Globus pallidus (tissue), 1 donor: ENCODE results near the gene RPL13.
"Not testable (repeated sequence)": the region's sequence is repeated elsewhere in the genome, so short reads cannot be mapped to it uniquely, and the experiment has no call there.

Experiments
- DNase-seq: peaks from one replicate; pipeline ENCODE4 v3.0.0-alpha.2; 2015; ENCODE audit warnings: low spot score

The RPL13 gene

DNA sequence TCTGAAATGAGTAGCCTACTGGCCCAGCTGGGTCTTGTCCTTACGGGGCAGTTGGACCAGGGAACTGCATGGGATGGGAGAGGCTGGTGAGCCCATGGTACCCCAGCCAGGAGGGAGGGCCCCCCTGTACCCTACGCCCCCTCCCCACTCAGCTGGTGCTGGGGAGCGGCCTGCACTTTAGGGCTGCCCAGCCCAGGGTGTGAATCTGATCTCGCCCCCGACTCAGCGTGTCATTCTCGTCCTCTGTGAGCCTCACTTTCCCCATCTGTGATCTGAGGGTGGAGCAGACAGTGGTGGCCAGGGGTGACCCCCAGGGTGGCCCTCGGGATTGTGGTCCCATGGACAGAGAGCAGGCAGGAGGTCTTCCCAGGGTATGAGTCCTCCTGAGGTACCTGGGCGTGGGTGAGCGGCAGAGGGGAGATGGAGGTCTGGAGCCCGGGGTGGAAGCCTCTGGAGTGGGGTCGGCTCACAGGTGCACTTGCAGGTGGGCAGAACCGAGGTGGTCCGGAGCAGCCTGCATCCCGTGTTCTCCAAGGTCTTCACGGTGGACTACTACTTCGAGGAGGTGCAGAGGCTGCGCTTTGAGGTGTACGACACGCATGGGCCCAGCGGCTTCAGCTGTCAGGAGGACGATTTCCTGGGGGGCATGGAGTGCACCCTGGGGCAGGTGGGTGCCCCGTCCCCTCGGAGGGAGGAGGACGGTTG lies 16.7 kb downstream of the RPL13 start:
- no peak for DNase-seq

DNA sequence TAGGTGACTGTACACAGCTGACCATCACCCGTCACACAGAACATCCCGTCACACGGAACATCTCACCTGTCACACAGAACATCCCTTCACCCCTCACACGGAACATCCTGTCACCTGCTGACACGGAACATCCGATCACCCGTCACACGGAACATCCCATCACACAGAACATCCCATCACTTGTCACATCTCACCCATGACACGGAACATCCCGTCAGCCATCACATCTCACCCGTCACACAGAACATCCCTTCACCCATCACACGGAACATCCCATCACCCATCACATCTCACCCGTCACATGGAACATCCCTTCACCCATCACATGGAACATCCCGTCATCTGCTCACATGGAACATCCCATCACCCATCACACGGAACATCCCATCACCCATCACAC lies 18.9 kb downstream of the RPL13 start:
- DNase-seq, result no peak

DNA sequence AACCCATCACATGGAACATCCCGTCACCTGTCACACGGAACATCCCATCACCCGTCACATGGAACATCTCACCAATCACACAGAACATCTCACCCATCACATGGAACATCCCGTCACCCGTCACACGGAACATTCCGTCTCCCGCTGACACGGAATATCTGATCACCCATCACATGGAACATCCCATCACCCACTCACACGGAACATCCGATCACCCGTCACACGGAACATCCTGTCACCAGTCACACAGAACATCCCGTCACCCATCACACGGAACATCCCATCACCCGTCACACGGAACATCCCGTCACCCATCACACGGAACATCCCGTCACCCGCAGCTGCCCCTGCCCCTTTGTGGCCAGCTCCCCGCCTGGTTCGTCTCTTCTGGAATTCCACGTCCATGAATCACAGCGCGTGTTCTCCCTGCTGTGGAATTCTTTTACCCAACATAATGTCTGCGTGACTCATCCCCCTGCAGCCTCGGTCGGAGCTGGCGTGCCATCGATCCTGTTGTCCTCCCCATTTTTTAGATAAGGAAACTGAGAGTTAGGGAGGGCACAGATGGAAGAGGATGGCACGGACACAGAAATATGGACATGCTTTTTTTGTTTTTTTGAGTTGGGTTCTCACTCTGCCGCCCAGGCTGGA lies 20.7 kb downstream of the RPL13 start:
- no peak for DNase-seq

DNA sequence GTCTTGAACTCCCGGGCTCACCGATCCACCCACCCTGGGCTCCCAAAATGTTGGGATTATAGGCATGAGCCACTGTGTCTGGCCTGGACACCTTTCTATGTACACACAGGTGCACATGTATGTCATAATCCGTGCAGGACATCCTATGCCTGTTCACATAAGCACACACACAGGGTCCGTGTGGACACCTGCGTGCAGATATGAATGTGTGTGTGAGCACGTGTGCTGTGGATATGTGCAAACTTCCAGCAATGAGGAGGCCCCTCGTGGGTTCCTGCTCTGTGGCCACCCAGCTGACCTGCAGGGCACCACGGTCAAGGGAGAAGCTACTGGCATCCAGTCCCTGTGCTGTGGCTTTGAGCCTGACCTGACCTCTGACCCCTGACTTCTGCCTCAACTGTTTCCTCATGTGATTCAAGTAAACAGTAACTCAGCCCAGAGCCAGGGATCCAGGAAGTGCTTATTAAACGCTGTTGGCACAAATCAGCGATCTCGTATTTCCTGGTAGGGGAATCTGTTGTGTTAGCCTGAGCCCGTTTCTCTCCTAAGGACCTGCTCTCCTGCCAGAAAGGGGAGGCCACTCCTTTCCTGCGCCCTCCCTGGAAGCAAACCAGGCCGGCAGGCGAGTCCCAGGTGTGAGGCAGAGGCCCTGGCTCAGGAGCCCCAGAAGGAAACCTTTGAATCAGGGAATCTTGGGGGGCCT lies 21.5 kb downstream of the RPL13 start:
- DNase-seq, result no peak

DNA sequence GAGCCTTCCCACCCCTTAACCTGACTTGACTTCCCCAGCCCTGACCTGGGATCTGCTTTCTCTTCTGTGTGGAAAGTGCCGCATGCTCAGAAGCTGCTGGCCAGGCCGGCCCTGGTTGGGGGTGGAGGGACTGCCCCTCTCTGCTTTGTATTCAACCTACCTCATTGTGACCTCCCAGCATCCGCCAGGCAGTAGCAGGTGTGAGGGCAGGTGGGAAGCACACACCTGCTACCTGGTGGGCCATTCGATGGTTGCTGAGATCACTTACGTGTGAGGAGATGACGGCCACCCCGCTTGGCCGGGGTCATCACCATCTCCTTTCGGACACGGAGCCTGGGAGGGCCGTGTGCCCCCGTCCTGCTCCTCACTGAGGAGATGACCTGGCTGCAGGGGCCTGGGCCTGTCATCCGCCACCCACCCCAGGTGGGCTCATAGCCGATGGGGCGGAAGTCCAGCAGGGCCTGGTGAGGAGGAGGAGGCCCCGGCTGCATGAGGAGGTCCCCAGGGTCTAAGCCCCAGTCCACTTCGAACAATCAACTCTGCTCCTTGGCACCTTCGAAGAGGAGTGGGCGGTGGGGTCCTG lies 22.2 kb downstream of the RPL13 start:
- no peak for DNase-seq

DNA sequence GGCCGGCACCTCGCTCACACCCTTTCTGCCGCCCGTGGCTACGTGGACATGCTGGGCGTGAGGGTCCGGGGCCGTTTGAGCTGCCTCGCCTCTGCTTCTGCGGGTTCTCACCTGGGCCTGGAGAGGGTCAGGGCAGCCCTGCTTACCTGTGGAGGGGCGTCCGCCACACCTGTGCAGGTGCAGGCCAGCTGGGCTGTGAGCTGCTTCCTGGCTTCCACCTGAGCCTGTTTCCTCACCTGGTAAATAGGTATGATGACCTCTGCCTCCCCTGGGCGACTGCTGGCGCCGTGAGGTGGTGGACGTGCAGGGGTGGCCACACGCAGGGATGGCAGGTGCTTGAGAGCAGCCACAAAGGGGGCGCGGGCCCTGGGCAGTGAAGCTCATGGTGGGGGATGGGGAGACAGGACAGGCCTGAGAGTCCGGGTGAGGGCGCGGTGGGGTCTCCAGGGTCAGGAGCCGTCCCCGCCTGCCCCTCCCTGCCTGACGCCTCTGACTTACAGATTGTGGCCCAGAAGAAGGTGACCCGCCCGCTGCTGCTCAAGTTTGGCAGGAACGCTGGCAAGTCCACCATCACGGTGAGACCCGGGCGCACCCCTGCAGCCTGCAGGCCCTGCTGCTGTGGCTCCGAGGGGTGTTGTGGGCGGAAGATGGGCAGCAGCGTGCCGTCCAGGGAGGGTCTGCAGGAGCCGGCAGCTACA lies 22.9 kb downstream of the RPL13 start:
- no peak for DNase-seq

DNA sequence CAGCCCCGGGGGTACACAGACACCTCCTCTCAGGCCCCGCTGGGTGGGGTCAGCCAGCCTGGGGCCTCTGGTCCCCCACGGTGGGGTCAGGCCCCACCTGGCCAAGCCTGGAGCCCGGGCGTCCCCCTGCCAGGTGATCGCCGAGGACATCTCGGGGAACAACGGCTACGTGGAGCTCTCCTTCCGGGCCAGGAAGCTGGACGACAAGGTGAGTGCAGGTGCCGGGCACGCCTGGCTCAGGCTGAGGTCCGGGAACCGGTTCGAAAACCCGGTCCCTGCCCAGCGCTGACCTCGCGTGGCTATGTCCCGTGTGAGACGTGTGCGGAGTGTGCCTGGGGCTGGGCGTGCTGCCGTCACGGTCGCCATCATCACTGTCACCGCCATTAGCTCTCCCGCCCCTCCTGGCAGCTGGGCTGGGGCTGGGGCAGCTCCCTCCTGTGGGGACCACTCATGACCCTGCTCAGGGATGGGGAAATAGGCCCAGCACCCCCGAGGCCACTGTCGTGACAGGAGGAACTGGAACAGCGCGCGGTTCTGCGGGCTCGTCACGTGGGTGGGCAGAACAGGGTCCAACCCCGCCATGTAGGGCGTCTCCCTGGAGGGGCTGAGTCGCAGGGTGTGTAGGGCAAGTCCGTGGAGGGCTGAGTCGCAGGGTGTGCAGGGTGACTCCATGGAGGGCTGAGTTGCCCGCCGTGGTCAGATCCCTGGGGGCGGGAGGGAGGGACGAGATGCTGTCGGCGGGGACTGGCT lies 23.6 kb downstream of the RPL13 start:
- no peak for DNase-seq

DNA sequence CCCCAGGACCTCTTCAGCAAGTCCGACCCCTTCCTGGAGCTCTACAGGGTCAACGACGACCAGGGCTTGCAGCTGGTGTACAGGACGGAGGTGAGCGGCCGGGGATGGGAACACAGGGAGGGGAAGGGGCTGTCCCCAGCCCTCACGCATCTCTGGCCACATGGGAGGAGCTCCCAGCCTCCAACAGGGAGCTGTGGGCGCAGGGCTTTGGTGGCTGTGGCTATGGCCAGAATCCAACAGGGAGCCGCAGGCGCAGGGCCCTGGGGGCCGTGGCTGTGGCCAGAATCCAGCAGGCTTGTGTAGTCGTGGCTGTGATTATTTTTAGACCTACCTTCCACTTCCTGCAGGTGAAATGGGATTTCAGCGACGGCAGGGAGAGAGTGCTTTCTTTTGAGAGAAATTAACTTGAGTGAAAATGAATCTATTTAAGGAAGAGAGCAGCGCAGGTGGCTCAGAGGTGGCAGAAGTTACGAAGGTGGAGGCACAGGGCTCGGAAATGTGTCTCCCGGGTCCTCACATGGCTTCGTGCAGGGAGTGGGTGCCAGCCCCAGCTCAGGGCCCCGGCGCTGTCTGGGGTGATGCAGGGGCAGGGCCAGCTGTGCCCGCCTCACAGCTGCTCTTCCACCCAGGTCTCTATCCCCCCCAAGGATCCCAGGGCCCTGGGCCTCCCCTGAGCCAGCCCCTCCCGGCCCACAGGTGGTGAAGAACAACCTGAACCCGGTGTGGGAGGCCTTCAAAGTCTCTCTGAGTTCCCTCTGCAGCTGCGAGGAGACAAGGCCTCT lies 24.5 kb downstream of the RPL13 start:
- no peak for DNase-seq

DNA sequence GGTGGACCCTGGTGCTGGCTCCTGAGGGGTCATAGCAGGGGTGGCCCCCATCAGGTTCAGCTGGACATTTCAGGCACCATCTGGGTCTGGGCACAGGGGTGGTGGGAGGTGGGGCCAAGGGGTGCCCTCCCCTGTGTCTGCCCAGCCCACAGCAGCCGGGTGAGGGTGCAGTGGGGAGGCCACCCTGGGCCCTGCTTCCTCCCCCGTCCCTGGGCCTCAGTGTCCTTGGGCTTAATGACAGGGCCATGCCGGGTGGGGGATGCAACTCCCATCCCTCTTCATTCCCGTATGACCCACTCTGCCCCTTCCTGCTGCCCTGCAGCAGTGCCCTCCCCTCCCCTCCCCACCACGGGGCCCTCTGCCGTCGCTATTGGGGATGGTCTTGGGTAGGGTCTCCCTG lies 25.7 kb downstream of the RPL13 start:
- DNase-seq, result no peak

DNA sequence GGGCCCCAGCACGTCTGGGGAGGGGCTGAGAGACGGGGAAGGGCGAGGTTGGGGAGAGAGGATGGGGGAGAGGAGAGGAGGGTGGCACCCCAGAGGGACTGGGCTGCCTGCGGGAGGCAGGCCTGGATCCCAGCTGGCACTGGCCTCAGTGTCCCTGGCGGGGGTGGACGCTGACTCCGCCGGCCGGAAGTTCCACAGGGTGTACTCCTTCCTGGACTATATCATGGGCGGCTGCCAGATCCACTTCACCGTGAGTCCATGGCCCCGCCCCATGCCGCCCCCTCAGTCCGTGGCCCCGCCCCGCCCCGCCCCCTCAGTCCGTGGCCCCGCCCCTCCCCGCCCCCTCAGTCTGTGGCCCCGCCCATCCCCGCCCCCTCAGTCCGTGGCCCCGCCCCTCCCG lies 26.4 kb downstream of the RPL13 start:
- DNase-seq, result no peak

DNA sequence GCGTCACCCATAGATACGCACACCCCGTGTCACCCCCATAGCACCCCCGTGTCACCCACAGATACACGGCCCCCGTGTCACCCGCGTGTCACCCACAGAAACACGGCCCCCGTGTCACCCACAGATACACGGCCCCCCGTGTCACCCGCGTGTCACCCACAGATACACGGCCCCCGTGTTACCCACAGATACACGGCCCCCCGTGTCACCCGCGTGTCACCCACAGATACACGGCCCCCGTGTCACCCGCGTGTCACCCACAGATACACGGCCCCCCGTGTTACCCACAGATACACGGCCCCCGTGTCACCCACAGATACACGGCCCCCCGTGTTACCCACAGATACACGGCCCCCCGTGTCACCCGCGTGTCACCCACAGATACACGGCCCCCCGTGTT lies 27.2 kb downstream of the RPL13 start:
- DNase-seq, result not testable (repeated sequence)

DNA sequence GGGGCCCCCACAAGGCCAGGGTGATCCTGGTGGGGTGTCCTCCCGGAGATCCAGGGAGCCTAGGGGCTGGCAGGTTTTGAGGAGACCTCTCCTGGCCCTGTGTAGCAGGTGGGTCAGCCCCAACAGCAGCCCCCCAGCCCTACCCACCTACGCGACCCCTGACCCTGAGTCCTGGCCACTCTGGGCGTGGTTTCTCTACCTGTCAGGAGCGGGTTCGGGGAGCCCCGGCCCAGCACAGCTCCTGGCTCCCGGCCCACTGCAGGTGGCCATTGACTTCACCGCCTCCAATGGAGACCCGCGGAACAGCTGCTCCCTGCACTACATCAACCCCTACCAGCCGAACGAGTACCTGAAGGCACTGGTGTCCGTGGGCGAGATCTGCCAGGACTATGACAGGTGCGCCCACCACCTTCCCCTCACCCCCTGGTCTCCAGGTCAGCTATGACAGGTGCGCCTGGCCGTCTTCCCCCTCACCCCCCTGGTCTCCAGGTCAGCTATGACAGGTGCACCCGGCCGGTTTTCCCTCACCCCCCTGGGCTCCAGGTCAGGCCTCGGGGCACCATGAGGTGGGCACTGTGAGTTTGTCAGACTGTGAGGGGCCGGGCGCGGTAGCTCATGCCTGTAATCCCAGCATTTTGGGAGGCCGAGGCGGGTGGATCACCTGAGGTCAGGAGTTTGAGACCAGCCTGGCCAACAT lies 28.1 kb downstream of the RPL13 start:
- DNase-seq, result no peak

DNA sequence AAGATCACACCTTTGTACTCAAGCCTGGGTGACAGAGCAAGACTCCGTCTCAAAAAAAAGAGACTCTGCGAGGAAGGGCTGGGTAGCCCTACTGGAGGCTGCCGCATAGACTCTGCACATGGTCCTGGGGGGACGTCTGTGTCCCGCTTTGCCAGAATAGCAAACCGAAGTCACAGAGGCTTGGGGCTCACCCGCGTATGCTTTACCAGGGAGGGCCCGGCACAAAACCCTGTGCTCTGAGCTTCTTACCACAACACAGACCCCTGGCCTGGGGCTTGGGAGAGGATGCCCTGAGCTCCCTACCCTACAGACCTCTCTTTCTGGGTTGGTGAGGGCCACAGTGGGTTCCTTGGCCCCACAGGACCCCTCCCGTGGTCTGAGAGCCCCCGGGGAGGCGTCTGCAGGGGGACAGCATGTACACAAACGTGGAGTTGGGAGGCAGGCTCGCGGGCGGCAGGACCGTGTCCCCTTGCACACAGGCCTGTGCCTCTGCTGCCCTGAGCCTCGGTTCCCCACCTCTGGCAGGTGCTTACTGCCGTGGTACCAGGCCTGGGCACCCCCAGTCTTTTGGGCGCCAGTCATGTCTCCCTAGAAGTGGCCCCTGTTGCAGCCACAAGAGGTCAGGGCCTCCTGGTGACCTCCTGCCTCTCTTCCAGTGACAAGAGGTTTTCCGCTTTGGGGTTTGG lies 28.9 kb downstream of the RPL13 start:
- DNase-seq, result no peak

DNA sequence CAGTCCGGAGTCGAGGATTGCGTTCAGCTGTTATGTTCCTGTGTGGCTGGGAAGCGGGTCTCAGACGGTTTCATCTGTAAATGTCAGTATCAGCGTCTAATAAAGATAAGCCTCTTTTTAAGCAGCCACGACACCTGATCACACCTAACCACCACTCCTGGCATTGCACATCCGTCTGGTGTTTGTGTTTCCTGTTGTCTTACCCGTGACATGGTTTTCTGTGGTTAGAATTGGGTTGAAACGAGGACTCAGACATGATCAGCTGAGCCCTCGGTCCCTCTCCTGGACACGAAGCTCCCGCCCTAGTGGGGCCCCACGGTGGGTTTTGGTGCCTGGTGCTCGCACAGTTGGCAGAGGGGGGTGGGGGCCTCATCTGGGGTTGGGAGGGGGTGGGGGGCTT lies 33.4 kb downstream of the RPL13 start:
- DNase-seq, result no peak

DNA sequence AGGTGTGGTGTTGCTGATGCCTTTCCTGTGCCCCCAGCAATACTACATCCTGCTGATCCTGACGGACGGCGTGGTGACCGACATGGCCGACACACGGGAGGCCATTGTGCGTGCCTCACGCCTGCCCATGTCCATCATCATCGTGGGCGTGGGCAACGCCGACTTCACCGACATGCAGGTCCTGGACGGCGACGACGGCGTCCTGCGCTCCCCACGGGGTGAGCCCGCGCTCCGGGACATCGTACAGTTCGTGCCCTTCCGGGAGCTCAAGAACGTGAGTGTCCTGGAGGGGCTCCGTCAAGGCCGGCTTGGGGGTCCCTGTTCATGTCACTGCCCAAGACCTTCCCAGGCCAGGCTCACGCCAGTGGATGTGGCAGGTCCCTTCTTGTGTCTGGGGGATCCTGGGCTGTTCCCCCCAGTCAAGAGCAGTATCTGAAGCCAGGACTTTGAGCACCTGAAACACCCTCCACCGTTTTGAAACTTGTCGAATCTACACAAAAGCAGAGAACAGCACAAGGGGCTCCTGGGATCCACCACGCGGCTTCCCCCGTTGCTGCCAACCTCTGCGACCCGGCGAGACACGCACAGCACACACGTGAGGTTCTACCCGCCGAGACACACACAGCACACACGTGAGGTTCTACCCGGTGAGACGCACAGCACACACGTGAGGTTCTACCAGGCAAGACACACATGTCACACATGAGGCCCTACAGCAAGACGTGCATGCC lies 35.0 kb downstream of the RPL13 start:
- no peak for DNase-seq

DNA sequence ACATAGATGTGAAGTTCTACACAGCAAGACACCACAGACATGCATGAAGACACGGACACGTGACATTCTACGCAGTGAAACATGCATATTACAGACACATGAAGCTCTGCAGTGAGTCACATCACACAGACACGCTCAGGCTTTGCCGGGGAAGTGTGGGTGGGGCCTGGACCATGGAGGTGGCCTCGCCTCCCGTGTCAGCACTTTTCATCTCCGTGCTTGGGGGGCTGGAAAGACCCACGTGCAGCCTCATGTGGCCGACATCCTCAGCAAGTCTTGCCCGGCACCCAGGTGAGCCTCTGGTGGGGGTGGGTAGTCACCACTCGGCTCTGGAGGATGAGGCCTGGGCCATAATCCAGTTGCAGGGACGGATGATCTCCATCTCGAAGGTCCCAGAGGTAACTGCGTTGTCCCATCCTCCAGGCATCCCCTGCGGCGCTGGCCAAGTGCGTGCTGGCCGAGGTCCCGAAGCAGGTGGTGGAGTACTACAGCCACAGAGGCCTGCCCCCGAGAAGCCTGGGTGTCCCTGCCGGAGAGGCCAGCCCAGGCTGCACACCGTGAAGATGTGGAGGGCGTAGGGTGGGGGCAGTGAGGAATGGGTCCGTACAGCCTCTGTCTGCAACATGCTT lies 35.7 kb downstream of the RPL13 start:
- no peak for DNase-seq

DNA sequence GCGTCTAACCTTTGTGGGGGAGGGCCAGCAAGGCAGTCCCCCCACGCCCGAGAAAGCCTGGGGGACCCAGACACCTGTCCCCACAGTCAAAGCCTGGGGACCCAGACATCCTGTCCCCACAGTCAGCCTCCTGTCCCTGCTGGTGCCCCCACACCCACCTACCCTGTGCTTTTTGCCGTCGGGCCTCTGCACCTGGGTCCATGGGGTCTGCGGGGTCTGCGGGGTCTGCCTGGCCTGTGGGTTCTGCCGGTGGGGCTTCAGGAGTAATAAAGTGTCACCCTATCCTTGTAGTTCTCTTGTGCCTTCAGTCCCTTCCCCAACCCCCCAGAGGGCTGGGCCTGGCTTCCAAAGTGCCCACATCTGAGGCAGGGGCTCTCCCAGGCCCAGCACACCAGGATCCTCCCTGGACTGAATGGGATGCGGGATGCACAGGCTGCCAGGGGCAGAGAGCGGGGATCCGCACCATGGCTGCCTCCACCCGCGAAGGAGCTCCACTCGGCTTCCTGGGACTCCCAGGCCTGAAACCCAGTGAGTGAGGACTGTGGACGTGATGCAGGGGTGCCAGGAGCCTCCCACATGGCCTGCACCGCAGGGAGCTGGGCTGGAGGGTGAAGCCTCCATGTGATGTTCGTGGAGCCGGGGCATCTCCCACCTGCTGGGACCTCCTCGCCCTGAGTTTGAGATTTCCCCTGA lies 36.6 kb downstream of the RPL13 start:
- DNase-seq, result no peak

DNA sequence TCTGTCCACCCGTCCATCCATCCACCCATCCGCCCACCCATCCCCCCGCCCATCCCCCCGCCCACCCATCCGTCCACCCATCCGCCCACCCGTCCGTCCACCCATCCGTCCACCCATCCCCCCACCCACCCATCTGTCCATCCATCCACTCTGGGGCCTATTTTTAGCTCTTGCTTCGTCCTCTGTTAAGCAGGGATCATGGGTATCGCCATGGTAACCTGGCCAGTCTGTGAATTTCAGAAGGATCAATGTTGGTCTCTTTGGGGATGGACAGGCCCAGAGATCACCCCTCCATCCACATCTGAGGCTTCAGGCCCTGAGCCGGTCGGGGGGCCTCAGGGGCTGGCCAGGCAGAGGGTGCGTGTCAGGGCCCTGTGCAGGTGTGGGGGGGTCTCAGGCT lies 37.7 kb downstream of the RPL13 start:
- no peak for DNase-seq
